Neural progenitor cell (in vitro differentiated cells): ENCODE results near the gene MYO9B. TPM values are rescaled to one million over a fixed set of nuclear protein-coding genes. Genes with fewer than 3 reads are reported as not detected.

Experiments
- DNase-seq: peaks from one replicate; pipeline ENCODE4 v3.0.0-alpha.2; 2016; ENCODE audit warnings: low spot score
- H2AFZ ChIP-seq: fragments of 200-600 bp; sonication (generic); replicated peaks from 2 replicates; pipeline ENCODE4 v1.6.1; 2016; ENCODE audit warnings: antibody characterized with exemption
- H3F3A ChIP-seq: fragments of 200-600 bp; sonication (generic); 2 replicates; pipeline ENCODE4 v1.6.1; 2016; ENCODE audit warnings: antibody characterized with exemption, low read depth
- H3K27ac ChIP-seq: fragments of 200-600 bp; sonication (generic); 2 replicates; pipeline ENCODE4 v1.5.1; 2016; ENCODE audit warnings: mild to moderate bottlenecking
- H3K27me3 ChIP-seq: fragments of 200-600 bp; sonication (generic); 2 replicates; pipeline ENCODE4 v1.6.1; 2016; ENCODE audit warnings: mild to moderate bottlenecking, moderate library complexity
- H3K36me3 ChIP-seq: fragments of 200-600 bp; sonication (generic); 2 replicates; pipeline ENCODE4 v1.5.1; 2016
- H3K4me1 ChIP-seq: fragments of 200-600 bp; sonication (generic); 2 replicates; pipeline ENCODE4 v1.6.1; 2016; ENCODE audit warnings: mixed run types
- H3K4me2 ChIP-seq: fragments of 200-600 bp; sonication (generic); 2 replicates; pipeline ENCODE4 v1.6.1; 2016
- H3K4me3 ChIP-seq: fragments of 200-600 bp; sonication (generic); 2 replicates; pipeline ENCODE4 v1.5.1; 2016
- H3K79me2 ChIP-seq: fragments of 200-600 bp; sonication (generic); 2 replicates; pipeline ENCODE4 v1.6.1; 2016; ENCODE audit warnings: low read depth
- H3K9ac ChIP-seq: fragments of 200-600 bp; sonication (generic); 2 replicates; pipeline ENCODE4 v1.6.1; 2016
- H3K9me3 ChIP-seq: fragments of 200-600 bp; sonication (generic); 2 replicates; pipeline ENCODE4 v1.5.1; 2016; ENCODE audit warnings: low read depth
- H4K20me1 ChIP-seq: fragments of 200-600 bp; sonication (generic); 2 replicates; pipeline ENCODE4 v1.6.1; 2016; ENCODE audit warnings: low read depth
- H3K27ac Mint-ChIP-seq: 3 replicates; pipeline ENCODE4 v1.8.0; 2021; ENCODE audit warnings: mixed read lengths
- H3K27me3 Mint-ChIP-seq: 2 replicates; pipeline ENCODE4 v1.8.0; 2022; ENCODE audit warnings: low read depth, mild to moderate bottlenecking, inconsistent platforms, moderate library complexity, mixed read lengths; ENCODE audit not compliant: insufficient read depth
- H3K36me3 Mint-ChIP-seq: 3 replicates; pipeline ENCODE4 v1.8.0; 2021; ENCODE audit warnings: mixed read lengths
- H3K4me1 Mint-ChIP-seq: 3 replicates; pipeline ENCODE4 v1.8.0; 2021; ENCODE audit warnings: mixed read lengths
- H3K4me3 Mint-ChIP-seq: 3 replicates; pipeline ENCODE4 v1.8.0; 2021; ENCODE audit warnings: mild to moderate bottlenecking, moderate library complexity, mixed read lengths
- H3K9me3 Mint-ChIP-seq: 3 replicates; pipeline ENCODE4 v1.8.0; 2020; ENCODE audit warnings: mixed read lengths
- CTCF ChIP-seq: fragments of 200-600 bp; sonication (generic); IDR thresholded peaks from 2 replicates; pipeline ENCODE4 v1.5.1; 2017; ENCODE audit warnings: antibody characterized with exemption, mild to moderate bottlenecking
- EZH2 ChIP-seq: fragments of 200-600 bp; sonication (generic); IDR thresholded peaks from 2 replicates; pipeline ENCODE4 v1.6.1; 2017; ENCODE audit warnings: antibody characterized with exemption, mild to moderate bottlenecking, moderate library complexity
- EZH2phosphoT487 ChIP-seq: fragments of 200-600 bp; sonication (generic); IDR thresholded peaks from 2 replicates; pipeline ENCODE4 v1.6.1; 2017; ENCODE audit warnings: antibody characterized with exemption
- total RNA-seq: library from RNA; depleted of rRNA; stranded (reverse); fragments of >200 nt; gene quantifications from 2 replicates; pipeline ENCODE4 v1.2.3, GENCODE V29; 2015; ENCODE audit warnings: low replicate concordance

The MYO9B gene
- total RNA-seq, 1 donor from 2014 or later, result 38.5 TPM

GRCh38 chr19:17026706-17027534, 48.7 kb upstream of the MYO9B start, which contains the start of gene CPAMD8:
TSS of gene CPAMD8 (minus strand) at chr19:17026810. CDS start at chr19:17026642, 168 bp downstream.
- H3K4me1 Mint-ChIP-seq, result peaks cover 11% of the 10 kb centered on the region

GRCh38 chr19:17027535-17027975, 48.0 kb upstream of the MYO9B start:
- DNase-seq, result no peak
- Histone ChIP-seq H3K4me3 (peak overlapping the region; percentile 91), H3K27me3 (peaks cover 5% of the 10 kb centered on the region), H3K36me3 (peaks cover 4% of the 10 kb centered on the region), H2AFZ (no peak overlapping the region), H4K20me1 (no peaks in the 10 kb centered on the region), H3K79me2 (peaks cover 34% of the 10 kb centered on the region), H3K27ac (no peak overlapping the region), H3K4me1 (peaks cover 14% of the 10 kb centered on the region), H3K4me2 (peak overlapping the region; percentile 100), H3F3A (peaks cover 23% of the 10 kb centered on the region), H3K9ac (no peak overlapping the region), H3K9me3 (peaks cover 9% of the 10 kb centered on the region)
- Mint-ChIP-seq H3K36me3 (peaks cover 19% of the 10 kb centered on the region), H3K27ac (no peak overlapping the region), H3K27me3 (peaks cover 17% of the 10 kb centered on the region), H3K9me3 (peaks cover 24% of the 10 kb centered on the region), H3K4me3 (peak overlapping the region; percentile 80), H3K4me1 (peaks cover 11% of the 10 kb centered on the region)
- no peak for TF ChIP-seq EZH2

More at GRCh38 chr19:17026706-17027534, 48.7 kb upstream of the MYO9B start, which contains the start of gene CPAMD8:
- Mint-ChIP-seq H3K4me3 (peak within 1 kb of the TSS; percentile 88), H3K27ac (peak within 1 kb of the TSS; percentile 4), H3K36me3 (peaks cover 19% of the 10 kb centered on the region), H3K9me3 (peaks cover 29% of the 10 kb centered on the region), H3K27me3 (peaks cover 17% of the 10 kb centered on the region)
- H3K36me3 ChIP-seq, result peaks cover 4% of the 10 kb centered on the region
- H2AFZ ChIP-seq, result peak within 1 kb of the TSS; percentile 98
- peak within 1 kb of the TSS; percentile 100 for H3K4me2 ChIP-seq
- DNase-seq, result peak; percentile 70
- TF ChIP-seq EZH2phosphoT487, result no peak
- no peak for TF ChIP-seq EZH2
- no peak for TF ChIP-seq CTCF
- H3K4me1 ChIP-seq, result peaks cover 14% of the 10 kb centered on the region
- H3K9ac ChIP-seq, result peak within 1 kb of the TSS; percentile 40
- peaks cover 23% of the 10 kb centered on the region for H3F3A ChIP-seq
- peak within 1 kb of the TSS; percentile 91 for H3K4me3 ChIP-seq
- peaks cover 5% of the 10 kb centered on the region for H3K27me3 ChIP-seq
- peaks cover 34% of the 10 kb centered on the region for H3K79me2 ChIP-seq
- no peak within 1 kb of the TSS for H3K27ac ChIP-seq
- H4K20me1 ChIP-seq, result no peaks in the 10 kb centered on the region
- peaks cover 9% of the 10 kb centered on the region for H3K9me3 ChIP-seq

- H3K4me1 ChIP-seq, result peaks cover 4% of the 10 kb centered on the region
- H3K9me3 ChIP-seq, result no peaks in the 10 kb centered on the region
- no peak for DNase-seq
- no peaks in the 10 kb centered on the region for H3K27me3 ChIP-seq
- Mint-ChIP-seq H3K27me3 (peaks cover 2% of the 10 kb centered on the region), H3K27ac (no peak overlapping the region), H3K9me3 (peaks cover 2% of the 10 kb centered on the region), H3K4me1 (peaks cover 3% of the 10 kb centered on the region), H3K4me3 (no peak overlapping the region), H3K36me3 (no peaks in the 10 kb centered on the region)
- H3F3A ChIP-seq, result peaks cover 12% of the 10 kb centered on the region
- H3K36me3 ChIP-seq, result no peaks in the 10 kb centered on the region
- H2AFZ ChIP-seq, result no peak overlapping the region
- H3K79me2 ChIP-seq, result no peaks in the 10 kb centered on the region
- no peak overlapping the region for H3K4me3 ChIP-seq
- H3K9ac ChIP-seq, result no peak overlapping the region
- no peak overlapping the region for H3K27ac ChIP-seq
- TF ChIP-seq EZH2phosphoT487 (no peak), EZH2 (no peak)
- no peaks in the 10 kb centered on the region for H4K20me1 ChIP-seq
- no peak overlapping the region for H3K4me2 ChIP-seq
Observed at GRCh38 chr19:17031741-17032140, 43.8 kb upstream of the MYO9B start.

- TF ChIP-seq EZH2phosphoT487 (no peak), EZH2 (no peak), CTCF (no peak)
- peaks cover 9% of the 10 kb centered on the region for H3K27me3 Mint-ChIP-seq
- no peaks in the 10 kb centered on the region for H3K27me3 ChIP-seq
- H3K27ac Mint-ChIP-seq, result no peak overlapping the region
- no peak overlapping the region for H2AFZ ChIP-seq
- H3K4me3 Mint-ChIP-seq, result no peak overlapping the region
- no peaks in the 10 kb centered on the region for H3F3A ChIP-seq
- no peaks in the 10 kb centered on the region for H3K4me1 ChIP-seq
- no peaks in the 10 kb centered on the region for H3K79me2 ChIP-seq
- H3K9me3 Mint-ChIP-seq, result no peaks in the 10 kb centered on the region
- H3K27ac ChIP-seq, result no peak overlapping the region
- no peak overlapping the region for H3K4me2 ChIP-seq
- DNase-seq, result no peak
- no peaks in the 10 kb centered on the region for H3K9me3 ChIP-seq
- no peaks in the 10 kb centered on the region for H3K36me3 ChIP-seq
- no peak overlapping the region for H3K4me3 ChIP-seq
- H4K20me1 ChIP-seq, result no peaks in the 10 kb centered on the region
- no peaks in the 10 kb centered on the region for H3K4me1 Mint-ChIP-seq
- H3K36me3 Mint-ChIP-seq, result no peaks in the 10 kb centered on the region
- H3K9ac ChIP-seq, result no peak overlapping the region
Observed at GRCh38 chr19:17035842-17036424, 39.6 kb upstream of the MYO9B start.
